Uterus (tissue), 4 donors: ENCODE measurements around the gene IL23R. TPM values are rescaled to one million over a fixed set of nuclear protein-coding genes. Genes with fewer than 3 reads are reported as not detected.

Experiments
- DNase-seq, 2 donors: peaks; one replicate each; pipeline ENCODE4 v3.0.0-alpha.2; 2019 to 2020
- H3K27ac ChIP-seq, 2 donors: fragments of 200-600 bp; sonication (generic); 1 replicate in 1 of 2; 2 replicates in 1 of 2; pipeline ENCODE4 v1.5.1; 2016 to 2018
- H3K27me3 ChIP-seq, 2 donors: fragments of 200-600 bp; sonication (generic); one replicate each; pipeline ENCODE4 v1.5.1; 2018 to 2019; ENCODE audit warnings: control low read depth in 1 of 2
- H3K36me3 ChIP-seq, 2 donors: fragments of 200-600 bp; sonication (generic); one replicate each; pipeline ENCODE4 v1.5.1; 2019; ENCODE audit warnings: control low read depth in 1 of 2
- H3K4me1 ChIP-seq, 2 donors: fragments of 200-600 bp; sonication (generic); one replicate each; pipeline ENCODE4 v1.5.1; 2018 to 2019; ENCODE audit warnings: control low read depth in 1 of 2
- H3K4me3 ChIP-seq, 2 donors: fragments of 200-600 bp; sonication (generic); 1 replicate in 1 of 2; 2 replicates in 1 of 2; pipeline ENCODE4 v1.5.1; 2018 to 2019; ENCODE audit warnings: mild to moderate bottlenecking in 1 of 2
- H3K9me3 ChIP-seq, 2 donors: fragments of 200-600 bp; sonication (generic); one replicate each; pipeline ENCODE4 v1.5.1; 2019; ENCODE audit warnings: control low read depth in 1 of 2
- POLR2A ChIP-seq, 2 donors: fragments of 450-650 bp; IDR thresholded peaks; one replicate each; pipeline ENCODE4 v1.6.1; 2016; ENCODE audit warnings: antibody characterized with exemption in 2 of 2, mild to moderate bottlenecking in 1 of 2, moderate library complexity in 1 of 2
- intact Hi-C: fragments of 100-400 bp; cut with DNase I; formaldehyde crosslinking; loops from one replicate; pipeline ENCODE4 v1.15.1; 2023; ENCODE audit warnings: low total_unique reads
- total RNA-seq, 4 donors: library from RNA; depleted of rRNA in 3 of 4; stranded (reverse); fragments of >200 nt in 3 of 4; gene quantifications; one replicate each; pipeline versions ENCODE4 v1.1.0 to v1.2.4, GENCODE V29; 2014 to 2023
- TF ChIP-seq, protein P1 (sequence below), 4 experiments: fragments of 200-600 bp in 2 of 4; fragments of 450-650 bp in 2 of 4; sonication (generic) in 2 of 4; IDR thresholded peaks; one replicate each; pipeline ENCODE4 v1.5.1; 2016 to 2019; ENCODE audit warnings: antibody characterized with exemption in 4 of 4, mild to moderate bottlenecking in 2 of 4, moderate library complexity in 1 of 4
- donor health status: DM: yes; HTN: yes; CAD: no.

IL23R gene
- total RNA-seq, 4 donors from 2014 or later: 0.21 TPM; not detected in 3

DNA sequence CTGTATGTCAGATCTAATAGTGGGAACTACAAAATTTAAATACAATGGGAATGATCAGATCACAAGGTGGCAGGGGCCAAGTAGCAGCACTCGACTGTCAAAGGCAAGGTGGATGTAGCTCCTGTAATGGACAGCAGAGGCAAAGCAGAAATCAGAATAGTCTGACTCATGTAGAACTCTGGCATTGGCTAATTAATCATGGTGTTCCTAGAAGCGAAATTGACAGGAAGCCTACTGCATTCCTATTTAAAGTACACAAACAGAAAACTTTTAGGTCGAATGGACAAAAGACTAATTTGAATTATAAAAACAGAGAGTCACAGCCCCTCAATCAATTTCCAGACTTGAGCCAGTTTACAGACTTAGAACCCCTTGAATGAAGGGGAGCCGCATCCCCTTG lies 124.0 kb downstream of the IL23R start:
- no peaks in the 10 kb centered on the region for H3K4me1 ChIP-seq
- TF ChIP-seq POLR2A (IDR thresholded peaks at IDR 0.05): no peak
- TF ChIP-seq, protein P1, sequence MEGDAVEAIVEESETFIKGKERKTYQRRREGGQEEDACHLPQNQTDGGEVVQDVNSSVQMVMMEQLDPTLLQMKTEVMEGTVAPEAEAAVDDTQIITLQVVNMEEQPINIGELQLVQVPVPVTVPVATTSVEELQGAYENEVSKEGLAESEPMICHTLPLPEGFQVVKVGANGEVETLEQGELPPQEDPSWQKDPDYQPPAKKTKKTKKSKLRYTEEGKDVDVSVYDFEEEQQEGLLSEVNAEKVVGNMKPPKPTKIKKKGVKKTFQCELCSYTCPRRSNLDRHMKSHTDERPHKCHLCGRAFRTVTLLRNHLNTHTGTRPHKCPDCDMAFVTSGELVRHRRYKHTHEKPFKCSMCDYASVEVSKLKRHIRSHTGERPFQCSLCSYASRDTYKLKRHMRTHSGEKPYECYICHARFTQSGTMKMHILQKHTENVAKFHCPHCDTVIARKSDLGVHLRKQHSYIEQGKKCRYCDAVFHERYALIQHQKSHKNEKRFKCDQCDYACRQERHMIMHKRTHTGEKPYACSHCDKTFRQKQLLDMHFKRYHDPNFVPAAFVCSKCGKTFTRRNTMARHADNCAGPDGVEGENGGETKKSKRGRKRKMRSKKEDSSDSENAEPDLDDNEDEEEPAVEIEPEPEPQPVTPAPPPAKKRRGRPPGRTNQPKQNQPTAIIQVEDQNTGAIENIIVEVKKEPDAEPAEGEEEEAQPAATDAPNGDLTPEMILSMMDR (IDR thresholded peaks at IDR 0.05): no peak
- no peak overlapping the region for H3K27ac ChIP-seq
- H3K4me3 ChIP-seq: no peak overlapping the region
- no peaks in the 10 kb centered on the region for H3K9me3 ChIP-seq
- H3K27me3 ChIP-seq: no peaks in the 10 kb centered on the region
- intact Hi-C loops: no loop called here
- H3K36me3 ChIP-seq: no peaks in the 10 kb centered on the region
- no peak for DNase-seq

DNA sequence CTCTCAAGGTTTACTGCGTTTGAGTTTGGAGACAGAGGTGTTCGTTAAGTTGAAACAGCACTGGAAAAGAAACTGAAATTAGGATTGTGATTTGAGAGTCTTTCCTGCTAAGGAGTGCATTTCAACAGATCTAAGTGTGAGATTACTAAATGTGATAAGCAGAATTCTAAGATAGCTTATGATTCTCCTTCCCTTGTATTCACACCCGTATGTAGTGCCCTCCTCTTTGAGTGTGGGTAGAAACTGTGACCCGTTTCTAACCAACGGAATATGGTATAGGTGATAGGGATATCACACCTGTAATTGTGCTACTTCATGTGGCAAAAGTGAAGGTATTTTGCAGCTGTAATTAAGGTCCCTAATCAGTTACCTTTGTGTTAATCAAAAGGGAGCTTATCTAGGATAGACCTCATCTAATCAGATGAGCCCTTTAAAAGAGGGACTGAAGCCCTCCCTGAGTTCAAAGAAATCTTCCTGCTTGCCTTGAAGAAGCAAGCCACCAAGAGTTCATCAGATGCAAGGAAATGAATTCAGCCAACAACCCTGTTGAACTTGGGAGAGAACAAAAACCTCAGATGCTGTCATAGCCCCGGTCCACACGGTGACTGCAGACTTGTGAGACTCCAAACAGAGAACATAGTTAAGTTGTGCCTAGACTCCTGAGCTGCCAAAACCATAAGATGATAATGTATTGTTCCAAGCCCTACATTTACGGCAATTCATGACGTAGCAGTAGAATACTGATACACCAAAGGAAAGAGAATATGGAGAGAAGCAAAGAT lies 128.8 kb downstream of the IL23R start:
- Histone ChIP-seq H3K4me1 (no peaks in the 10 kb centered on the region), H3K27ac (no peak overlapping the region), H3K9me3 (no peaks in the 10 kb centered on the region), H3K27me3 (no peaks in the 10 kb centered on the region), H3K4me3 (no peak overlapping the region), H3K36me3 (no peaks in the 10 kb centered on the region)
- TF ChIP-seq, protein P1 (IDR thresholded peaks at IDR 0.05): no peak
- no peak for TF ChIP-seq POLR2A (IDR thresholded peaks at IDR 0.05)
- intact Hi-C loops: no loop called here
- no peak for DNase-seq

DNA sequence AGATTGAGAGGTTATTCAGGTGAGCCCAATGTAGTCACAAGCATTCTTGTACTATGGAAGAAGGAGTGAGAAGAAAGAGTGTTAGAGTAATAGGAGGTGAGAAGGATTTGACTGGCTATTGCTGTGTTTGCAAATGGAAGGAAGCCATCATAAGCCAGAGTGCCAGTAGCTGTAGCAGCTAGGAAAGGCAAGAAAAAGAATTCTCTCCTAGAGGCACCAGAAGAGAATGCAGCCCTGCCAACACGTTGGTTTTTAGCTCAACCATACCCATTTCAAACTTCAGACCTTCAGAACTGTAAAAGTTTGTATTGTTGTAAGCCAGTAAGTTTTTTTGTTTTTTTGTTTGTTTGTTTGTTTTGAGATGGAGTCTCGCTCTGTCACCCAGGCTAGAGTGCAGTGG lies 132.5 kb downstream of the IL23R start:
- Histone ChIP-seq H3K9me3 (no peaks in the 10 kb centered on the region), H3K4me1 (no peaks in the 10 kb centered on the region), H3K27me3 (no peaks in the 10 kb centered on the region), H3K36me3 (no peaks in the 10 kb centered on the region), H3K27ac (no peak overlapping the region), H3K4me3 (no peak overlapping the region)
- intact Hi-C loops: no loop called here
- TF ChIP-seq POLR2A (IDR thresholded peaks at IDR 0.05): no peak
- TF ChIP-seq, protein P1 (IDR thresholded peaks at IDR 0.05): no peak
- DNase-seq: no peak

DNA sequence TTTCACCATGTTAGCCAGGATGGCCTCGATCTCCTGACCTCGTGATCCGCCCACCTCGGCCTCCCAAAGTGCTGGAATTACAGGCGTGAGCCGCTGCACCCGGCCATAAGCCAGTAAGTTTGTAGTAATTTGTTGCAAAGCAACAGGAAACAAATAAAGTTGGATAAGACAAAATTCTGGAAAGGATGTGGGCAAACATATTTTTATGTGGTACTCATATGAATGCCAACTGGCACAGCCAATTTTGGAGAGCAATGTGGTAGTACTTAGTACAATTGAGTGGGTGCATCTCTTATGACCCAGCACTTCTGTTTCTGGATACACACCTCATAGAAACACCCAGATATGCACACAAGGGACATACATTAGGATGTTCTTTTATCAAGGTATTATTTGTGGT lies 133.0 kb downstream of the IL23R start:
- no peak for TF ChIP-seq POLR2A (IDR thresholded peaks at IDR 0.05)
- TF ChIP-seq, protein P1 (IDR thresholded peaks at IDR 0.05): no peak
- DNase-seq: no peak
- H3K9me3 ChIP-seq: no peaks in the 10 kb centered on the region
- intact Hi-C loops: no loop called here
- H3K27ac ChIP-seq: no peak overlapping the region
- no peaks in the 10 kb centered on the region for H3K36me3 ChIP-seq
- no peaks in the 10 kb centered on the region for H3K4me1 ChIP-seq
- no peaks in the 10 kb centered on the region for H3K27me3 ChIP-seq
- no peak overlapping the region for H3K4me3 ChIP-seq

DNA sequence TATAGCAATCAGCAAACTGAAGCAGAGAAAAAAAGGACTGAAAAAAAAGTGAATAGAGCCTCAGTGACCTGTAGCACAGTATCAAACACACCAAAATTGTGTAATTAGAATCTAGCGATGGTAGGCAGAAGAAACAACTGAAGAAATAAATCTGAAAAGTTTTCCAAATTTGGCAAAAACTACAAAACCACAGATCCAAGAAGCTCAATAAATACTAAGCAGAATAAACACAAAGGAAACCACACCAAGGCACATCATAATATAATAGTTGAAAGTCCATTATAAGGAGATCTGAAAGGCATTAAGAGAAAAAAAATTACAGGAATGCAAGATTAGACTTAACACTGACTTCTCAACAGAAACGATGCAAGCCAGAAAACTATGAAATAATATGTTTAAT lies 134.3 kb downstream of the IL23R start:
- no peak for TF ChIP-seq POLR2A (IDR thresholded peaks at IDR 0.05)
- TF ChIP-seq, protein P1 (IDR thresholded peaks at IDR 0.05): no peak
- intact Hi-C loops: no loop called here
- Histone ChIP-seq H3K27ac (no peak overlapping the region), H3K4me3 (no peak overlapping the region), H3K4me1 (no peaks in the 10 kb centered on the region), H3K36me3 (no peaks in the 10 kb centered on the region), H3K27me3 (no peaks in the 10 kb centered on the region), H3K9me3 (no peaks in the 10 kb centered on the region)
- DNase-seq: no peak
